Neural cell (in vitro differentiated cells): ENCODE measurements around the gene RSRC1.

Source experiments
- CTCF ChIP-seq: fragments of 450-650 bp; IDR thresholded peaks from 2 replicates; pipeline ENCODE4 v1.5.1; 2014; ENCODE audit warnings: antibody characterized with exemption, mild to moderate bottlenecking, moderate library complexity; ENCODE audit not compliant: poor library complexity, severe bottlenecking
- EP300 ChIP-seq: fragments of 450-650 bp; conservative IDR thresholded peaks from 2 replicates; pipeline ENCODE4 v1.6.1; 2014; ENCODE audit warnings: antibody characterized with exemption, mild to moderate bottlenecking, moderate library complexity; ENCODE audit not compliant: poor library complexity, severe bottlenecking
- REST ChIP-seq: IDR thresholded peaks from 2 replicates; pipeline ENCODE4 v1.6.1; 2012; ENCODE audit warnings: borderline replicate concordance

DNA sequence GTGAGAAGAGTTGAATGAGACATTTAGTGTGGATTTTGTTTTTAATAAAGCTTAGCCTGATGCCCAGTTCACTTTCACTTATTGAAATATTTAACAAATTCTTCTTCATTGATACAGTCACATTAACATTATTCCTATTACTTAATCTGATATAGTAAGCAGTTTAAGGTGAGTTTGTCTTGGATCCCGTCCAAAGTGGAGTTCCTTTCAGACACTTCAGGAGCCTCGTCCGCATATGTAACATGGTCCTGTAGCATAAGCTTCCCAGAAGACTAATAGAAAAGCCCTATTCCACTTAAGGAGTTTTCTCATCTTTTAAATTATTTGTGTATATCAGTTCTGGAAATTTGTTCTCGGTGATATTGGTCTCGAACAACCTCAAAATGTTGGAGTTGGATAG, 421.4 kb downstream of the RSRC1 start:
- TF ChIP-seq CTCF (no peak), REST (no peak), EP300 (no peak)
